ENCODE results near the gene ELL2. TPM values are rescaled to one million over a fixed set of nuclear protein-coding genes. Genes with fewer than 3 reads are reported as not detected.

The ELL2 gene
- polyA plus RNA-seq, 1 experiment, result 131 TPM

GRCh38 chr5:95866435-95867040, 95.1 kb downstream of the ELL2 start:
- CTCF ChIA-PET, result interaction anchor here (1.1 kb wide), 1 partner anchor 20 kb away, joined by 4 read pairs; no protein-coding TSS in a partner anchor
- peak overlapping the region; percentile 57 for H3K27ac ChIP-seq (ENCODE audit: low read depth, low read length)

DNA sequence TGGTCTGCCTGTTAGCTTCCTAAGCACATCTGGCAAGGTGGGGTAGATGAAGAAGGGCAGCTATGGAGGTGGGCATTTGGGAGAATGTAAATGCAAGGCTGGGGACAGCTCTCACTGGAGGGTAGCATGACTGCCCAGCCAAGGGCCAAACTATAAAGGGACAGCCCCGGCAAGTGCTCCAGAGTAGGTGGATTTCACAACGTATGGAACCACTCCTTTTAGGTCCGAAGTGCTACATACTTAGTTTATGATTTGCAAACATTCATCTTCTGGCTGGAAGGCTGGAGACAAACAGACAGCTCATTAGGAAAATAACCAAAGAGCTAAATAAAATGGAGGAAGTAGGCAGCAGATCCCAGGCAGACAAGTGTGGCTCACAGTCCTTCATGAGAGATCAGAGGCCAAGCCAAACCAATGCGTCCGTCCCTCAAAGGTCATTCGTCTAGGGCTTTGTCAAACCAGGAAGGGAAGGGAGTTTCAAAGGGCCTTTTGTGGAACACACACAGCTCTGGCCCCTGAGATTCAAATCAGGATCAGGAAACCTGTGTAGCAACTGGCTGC, 96.6 kb downstream of the ELL2 start:
- H3K27ac ChIP-seq (ENCODE audit: low read depth, low read length), result peak overlapping the region; percentile 62
- POLR2A ChIA-PET, result interaction anchor here (0.6 to 0.8 kb wide), 3 partner anchors 15 to 943 kb away, joined by 3 read pairs; no protein-coding TSS in a partner anchor
- no peaks in the 10 kb centered on the region for H3K9me3 ChIP-seq (ENCODE audit: control insufficient read depth, insufficient read depth, low read length)
- no peak overlapping the region for H3K4me3 ChIP-seq (ENCODE audit: low read depth, low read length)
- CTCF ChIA-PET, result interaction anchor here (0.6 kb wide), 1 partner anchor 1315 kb away, joined by 4 read pairs; no protein-coding TSS in a partner anchor
- TF ChIP-seq, protein P1, sequence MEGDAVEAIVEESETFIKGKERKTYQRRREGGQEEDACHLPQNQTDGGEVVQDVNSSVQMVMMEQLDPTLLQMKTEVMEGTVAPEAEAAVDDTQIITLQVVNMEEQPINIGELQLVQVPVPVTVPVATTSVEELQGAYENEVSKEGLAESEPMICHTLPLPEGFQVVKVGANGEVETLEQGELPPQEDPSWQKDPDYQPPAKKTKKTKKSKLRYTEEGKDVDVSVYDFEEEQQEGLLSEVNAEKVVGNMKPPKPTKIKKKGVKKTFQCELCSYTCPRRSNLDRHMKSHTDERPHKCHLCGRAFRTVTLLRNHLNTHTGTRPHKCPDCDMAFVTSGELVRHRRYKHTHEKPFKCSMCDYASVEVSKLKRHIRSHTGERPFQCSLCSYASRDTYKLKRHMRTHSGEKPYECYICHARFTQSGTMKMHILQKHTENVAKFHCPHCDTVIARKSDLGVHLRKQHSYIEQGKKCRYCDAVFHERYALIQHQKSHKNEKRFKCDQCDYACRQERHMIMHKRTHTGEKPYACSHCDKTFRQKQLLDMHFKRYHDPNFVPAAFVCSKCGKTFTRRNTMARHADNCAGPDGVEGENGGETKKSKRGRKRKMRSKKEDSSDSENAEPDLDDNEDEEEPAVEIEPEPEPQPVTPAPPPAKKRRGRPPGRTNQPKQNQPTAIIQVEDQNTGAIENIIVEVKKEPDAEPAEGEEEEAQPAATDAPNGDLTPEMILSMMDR (IDR thresholded peaks at IDR 0.05; ENCODE audit: low read depth, low read length), result no peak
- no peaks in the 10 kb centered on the region for H3K27me3 ChIP-seq (ENCODE audit: control insufficient read depth, insufficient read depth, low read length)
- no peak for DNase-seq (ENCODE audit: low read depth, low spot score)

More at GRCh38 chr5:95866435-95867040, 95.1 kb downstream of the ELL2 start:
- no peak overlapping the region for H3K4me3 ChIP-seq (ENCODE audit: low read depth, low read length)
- no peaks in the 10 kb centered on the region for H3K9me3 ChIP-seq (ENCODE audit: control insufficient read depth, insufficient read depth, low read length)
- no peak for DNase-seq (ENCODE audit: low read depth, low spot score)
- TF ChIP-seq, protein P1 (IDR thresholded peaks at IDR 0.05; ENCODE audit: low read depth, low read length), result no peak
- POLR2A ChIA-PET, result no interaction called here
- H3K27me3 ChIP-seq (ENCODE audit: control insufficient read depth, insufficient read depth, low read length), result no peaks in the 10 kb centered on the region

GRCh38 chr5:95864456-95864855, 97.2 kb downstream of the ELL2 start:
- Histone ChIP-seq H3K27ac (ENCODE audit: low read depth, low read length) (no peak overlapping the region), H3K4me3 (ENCODE audit: low read depth, low read length) (no peak overlapping the region), H3K9me3 (ENCODE audit: control insufficient read depth, insufficient read depth, low read length) (no peaks in the 10 kb centered on the region), H3K27me3 (ENCODE audit: control insufficient read depth, insufficient read depth, low read length) (no peaks in the 10 kb centered on the region)
- no peak for DNase-seq (ENCODE audit: low read depth, low spot score)
- ChIA-PET CTCF (interaction anchor here (0.6 kb wide), 1 partner anchor 1316 kb away, joined by 4 read pairs; no protein-coding TSS in a partner anchor), POLR2A (interaction anchor here (0.6 to 0.8 kb wide), 2 partner anchors 15 to 944 kb away, joined by 3 read pairs; no protein-coding TSS in a partner anchor)
- TF ChIP-seq, protein P1 (IDR thresholded peaks at IDR 0.05; ENCODE audit: low read depth, low read length), result no peak

DNA sequence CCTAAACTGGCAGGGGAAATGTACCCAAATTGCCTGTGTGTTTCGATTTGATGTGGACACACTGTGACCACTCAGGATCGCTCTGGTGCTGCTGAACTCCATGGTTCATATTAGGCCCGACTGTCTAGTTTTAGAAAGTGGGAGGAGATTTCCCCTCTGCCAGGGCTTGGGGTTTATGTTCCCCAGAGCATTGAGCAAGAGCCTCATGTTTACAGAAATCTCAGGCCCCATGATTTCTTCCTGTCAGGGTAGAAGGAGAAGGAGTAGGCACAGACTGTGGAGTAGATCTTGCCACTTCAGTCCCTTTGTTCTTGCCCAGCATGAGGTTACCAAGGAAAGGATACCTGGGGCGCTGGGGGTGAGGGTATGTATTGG, 98.3 kb downstream of the ELL2 start:
- CTCF ChIA-PET, result no interaction called here
- H3K4me3 ChIP-seq (ENCODE audit: low read depth, low read length), result no peak overlapping the region
- H3K27me3 ChIP-seq (ENCODE audit: control insufficient read depth, insufficient read depth, low read length), result no peaks in the 10 kb centered on the region
- H3K9me3 ChIP-seq (ENCODE audit: control insufficient read depth, insufficient read depth, low read length), result no peaks in the 10 kb centered on the region
- H3K27ac ChIP-seq (ENCODE audit: low read depth, low read length), result peak overlapping the region; percentile 42
- TF ChIP-seq, protein P1 (IDR thresholded peaks at IDR 0.05; ENCODE audit: low read depth, low read length), result no peak
- DNase-seq (ENCODE audit: low read depth, low spot score), result no peak
- POLR2A ChIA-PET, result no interaction called here
